ENCODE data around the gene PRKAR2B.

DNA sequence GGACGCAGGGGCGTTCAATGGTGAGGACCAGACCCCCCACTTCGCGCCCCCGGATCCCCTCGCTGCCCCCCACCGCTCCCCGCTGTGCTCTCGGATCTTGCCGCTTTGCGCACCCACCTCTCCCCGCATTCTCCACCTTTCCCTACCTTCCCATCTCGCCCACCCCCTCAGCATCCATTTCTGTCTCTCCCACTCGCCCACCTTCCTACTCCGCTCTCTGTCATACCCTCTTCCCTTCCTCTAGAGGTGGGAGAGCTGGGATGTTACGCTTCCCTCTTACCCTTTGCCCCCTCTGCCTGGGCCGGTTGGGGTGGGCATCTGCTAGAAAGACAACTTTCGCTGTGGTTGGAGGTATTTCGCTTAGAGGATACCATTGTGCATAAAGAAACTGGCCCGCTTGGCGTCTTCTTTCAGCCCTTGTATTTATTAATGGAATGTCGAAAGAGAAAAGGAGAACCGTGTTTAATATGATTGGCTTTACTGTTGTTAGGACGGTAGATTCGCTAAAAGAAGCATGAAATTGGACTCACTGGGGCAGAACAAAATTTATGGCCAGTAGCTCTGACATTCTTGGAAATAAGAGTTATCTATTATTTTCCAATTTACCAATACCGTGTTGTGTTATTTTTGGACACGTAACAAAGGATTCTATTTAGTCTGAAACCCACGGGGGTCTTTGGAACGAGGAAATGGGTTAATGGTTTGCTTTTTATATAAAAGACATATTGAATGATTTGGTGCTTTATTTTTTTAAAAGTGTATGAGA is 873 bp downstream of the PRKAR2B start:
- TF ChIP-seq, protein P1, sequence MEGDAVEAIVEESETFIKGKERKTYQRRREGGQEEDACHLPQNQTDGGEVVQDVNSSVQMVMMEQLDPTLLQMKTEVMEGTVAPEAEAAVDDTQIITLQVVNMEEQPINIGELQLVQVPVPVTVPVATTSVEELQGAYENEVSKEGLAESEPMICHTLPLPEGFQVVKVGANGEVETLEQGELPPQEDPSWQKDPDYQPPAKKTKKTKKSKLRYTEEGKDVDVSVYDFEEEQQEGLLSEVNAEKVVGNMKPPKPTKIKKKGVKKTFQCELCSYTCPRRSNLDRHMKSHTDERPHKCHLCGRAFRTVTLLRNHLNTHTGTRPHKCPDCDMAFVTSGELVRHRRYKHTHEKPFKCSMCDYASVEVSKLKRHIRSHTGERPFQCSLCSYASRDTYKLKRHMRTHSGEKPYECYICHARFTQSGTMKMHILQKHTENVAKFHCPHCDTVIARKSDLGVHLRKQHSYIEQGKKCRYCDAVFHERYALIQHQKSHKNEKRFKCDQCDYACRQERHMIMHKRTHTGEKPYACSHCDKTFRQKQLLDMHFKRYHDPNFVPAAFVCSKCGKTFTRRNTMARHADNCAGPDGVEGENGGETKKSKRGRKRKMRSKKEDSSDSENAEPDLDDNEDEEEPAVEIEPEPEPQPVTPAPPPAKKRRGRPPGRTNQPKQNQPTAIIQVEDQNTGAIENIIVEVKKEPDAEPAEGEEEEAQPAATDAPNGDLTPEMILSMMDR (IDR thresholded peaks at IDR 0.05; ENCODE audit: poor library complexity) = no peak
- no peak for TF ChIP-seq EZH2 (IDR thresholded peaks at IDR 0.05; ENCODE audit: borderline replicate concordance)
- no peak for TF ChIP-seq EZH2phosphoT487 (IDR thresholded peaks at IDR 0.05; ENCODE audit: low read depth, severe bottlenecking, unreplicated experiment)

All from hepatocyte (in vitro differentiated cells).